Amygdala (tissue), 56 donors: ENCODE data around the gene MMP24.

Experiments used
- DNase-seq, 56 donors: peaks; one replicate each; lab custom pipeline; 2025; lab: John Stamatoyannopoulos, UW

The MMP24 gene

GRCh38 chr20:35290186-35290886, 63.8 kb downstream of the MMP24 start:
- no peak for DNase-seq

GRCh38 chr20:35290887-35291417, 64.5 kb downstream of the MMP24 start:
- DNase-seq: no peak

DNA sequence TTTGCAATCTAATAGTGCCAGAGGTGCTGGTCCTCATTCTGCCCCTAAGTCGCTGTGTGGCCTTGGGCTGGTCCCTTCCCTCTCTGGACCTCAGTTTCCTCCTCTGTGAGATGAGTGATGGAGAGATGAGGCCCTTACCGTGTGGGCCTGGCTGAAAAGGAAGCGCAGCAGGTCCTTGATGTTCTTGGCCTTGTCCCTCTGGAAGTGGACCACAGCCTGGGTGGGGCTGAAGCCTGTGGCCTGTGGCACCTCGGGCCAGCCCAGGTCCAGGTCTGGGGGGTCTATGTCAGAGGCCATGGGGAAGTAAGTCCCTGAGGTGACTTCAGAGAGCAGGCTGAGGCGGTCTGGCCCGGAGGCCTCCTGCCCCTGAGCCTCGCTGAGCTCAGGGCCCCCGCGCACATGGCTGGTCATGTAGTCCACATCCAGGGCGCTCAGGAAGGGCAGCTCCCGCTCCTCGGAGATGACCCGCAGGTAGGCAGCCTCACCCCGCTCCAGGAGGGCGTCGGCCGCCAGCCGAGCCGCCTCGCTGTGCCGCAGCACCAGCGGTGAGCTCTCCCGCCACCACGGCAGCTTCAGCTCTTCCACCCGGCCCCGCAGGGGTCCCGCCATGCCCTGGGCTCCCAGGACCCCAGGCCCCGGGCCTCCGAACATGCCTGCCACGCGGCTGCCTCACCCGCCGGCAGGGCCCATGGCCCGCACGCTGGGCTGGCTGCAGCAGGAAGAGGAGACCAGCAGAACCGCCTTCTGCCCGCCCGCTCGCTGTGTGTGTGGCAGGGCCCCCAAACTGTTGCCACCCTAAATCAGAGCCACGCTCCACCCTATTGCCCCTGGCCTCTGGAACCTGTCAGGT, 65.4 kb downstream of the MMP24 start, which contains the start of gene FAM83C:
TSS of gene FAM83C (minus strand) at position 772 of the 850 bp plus-strand sequence. CDS start at position 651, 121 bp downstream.
- no peak for DNase-seq

GRCh38 chr20:35292504-35293285, 66.2 kb downstream of the MMP24 start:
- no peak for DNase-seq

- DNase-seq: no peak
These were observed 67.1 kb downstream of the MMP24 start for GRCh38 chr20:35293303-35294292.

DNA sequence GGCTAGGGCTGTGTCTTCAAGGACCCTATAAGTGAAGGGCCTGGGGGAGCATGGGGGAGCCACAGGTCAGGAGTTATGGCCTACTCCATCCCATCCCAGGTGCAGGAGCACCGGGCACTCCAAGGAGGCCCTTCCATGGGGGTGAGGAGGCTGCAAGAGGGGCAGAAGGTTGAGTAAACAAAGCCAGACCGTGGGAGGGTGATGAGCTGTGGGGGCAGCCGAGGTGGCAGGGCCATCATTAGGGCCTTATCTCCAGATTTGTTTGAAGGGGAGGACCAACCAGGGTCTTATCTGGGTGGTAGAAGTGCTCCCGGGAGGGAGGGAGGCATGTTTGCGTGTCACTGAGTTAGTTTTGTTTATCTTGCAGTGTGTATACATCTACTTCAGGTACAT, 67.8 kb downstream of the MMP24 start:
- DNase-seq: no peak

GRCh38 chr20:35295058-35295457, 68.6 kb downstream of the MMP24 start:
- DNase-seq: no peak

DNA sequence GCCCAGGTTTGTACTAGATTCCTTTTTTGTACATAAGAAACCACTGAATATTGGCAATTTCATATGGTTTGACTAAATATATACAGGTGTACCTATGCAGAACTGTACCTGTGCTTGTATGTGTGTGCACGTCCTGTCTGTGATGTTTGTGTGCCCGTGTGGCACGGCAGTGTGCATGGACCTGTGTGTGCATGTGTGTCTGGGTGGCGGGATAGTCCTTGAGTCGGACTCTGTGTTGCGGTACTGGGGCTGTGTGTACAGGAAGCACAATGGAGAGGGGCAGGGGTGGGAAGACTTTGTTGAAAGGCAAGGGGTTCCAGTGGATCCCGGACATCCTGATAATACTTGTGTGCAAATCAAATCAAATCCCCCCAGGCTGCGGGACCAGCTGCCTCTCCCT, 69.2 kb downstream of the MMP24 start:
- no peak for DNase-seq

- no peak for DNase-seq
These were observed 69.6 kb downstream of the MMP24 start for GRCh38 chr20:35296101-35296554.

DNA sequence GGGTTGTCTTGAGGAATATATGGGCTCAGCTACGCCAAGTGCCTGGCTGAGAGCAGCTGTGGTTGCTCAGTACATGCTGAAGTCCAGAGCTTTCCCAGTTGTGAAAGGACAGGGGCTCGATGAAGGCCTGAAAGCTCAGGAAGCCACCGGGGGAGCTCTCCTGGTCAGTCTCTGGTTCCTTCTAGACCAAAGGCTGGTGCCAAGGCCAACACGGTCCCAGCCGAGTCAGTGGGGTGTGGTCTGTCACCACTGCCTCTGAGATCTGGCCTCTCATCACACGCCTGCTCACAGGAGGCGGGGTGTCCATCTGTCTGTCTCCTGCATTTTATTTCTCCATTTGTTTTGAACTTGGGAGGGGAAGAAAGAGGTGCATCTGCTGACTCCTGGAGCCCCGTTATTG, 70.7 kb downstream of the MMP24 start:
- DNase-seq: no peak

DNA sequence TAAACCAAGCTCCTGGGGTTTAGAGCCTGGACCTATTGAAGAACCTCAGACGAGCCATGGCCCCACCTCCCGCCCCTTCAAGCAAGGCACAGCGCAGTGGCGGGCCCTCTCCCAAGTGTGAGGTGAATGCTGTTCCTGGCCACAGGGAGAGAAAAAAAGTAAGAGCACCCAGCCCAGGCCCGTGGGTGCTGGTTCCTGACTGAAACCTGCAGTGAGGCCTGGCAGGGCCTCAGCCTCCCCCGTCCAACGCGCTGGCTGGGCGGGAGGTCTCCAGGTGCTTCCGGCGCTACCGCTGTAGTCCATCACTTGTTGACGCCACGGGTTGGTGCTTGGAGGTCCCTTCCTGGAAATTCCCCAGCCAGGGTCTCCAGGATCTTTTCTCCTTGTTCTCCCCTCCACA, 71.2 kb downstream of the MMP24 start:
- DNase-seq: no peak

DNA sequence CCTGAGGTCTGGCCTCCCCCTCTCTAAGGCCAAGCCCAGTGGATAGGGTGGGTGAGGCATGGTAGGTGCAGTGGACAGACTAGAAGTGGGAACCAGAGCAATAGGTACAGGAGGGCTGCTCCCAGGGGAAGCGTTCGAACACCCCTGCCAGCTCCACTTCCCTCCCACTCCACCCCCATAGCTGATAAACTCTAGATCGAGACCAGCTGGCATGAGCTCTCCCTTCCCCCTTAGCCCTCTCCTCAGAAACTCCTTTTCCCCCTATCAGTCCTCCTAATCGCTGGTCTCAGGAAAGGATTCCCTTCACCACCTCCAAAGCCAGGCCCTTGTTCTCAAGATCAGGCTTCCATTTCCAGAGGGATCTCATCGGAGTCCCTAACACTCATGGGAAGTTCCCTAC, 71.8 kb downstream of the MMP24 start:
- DNase-seq: no peak

DNA sequence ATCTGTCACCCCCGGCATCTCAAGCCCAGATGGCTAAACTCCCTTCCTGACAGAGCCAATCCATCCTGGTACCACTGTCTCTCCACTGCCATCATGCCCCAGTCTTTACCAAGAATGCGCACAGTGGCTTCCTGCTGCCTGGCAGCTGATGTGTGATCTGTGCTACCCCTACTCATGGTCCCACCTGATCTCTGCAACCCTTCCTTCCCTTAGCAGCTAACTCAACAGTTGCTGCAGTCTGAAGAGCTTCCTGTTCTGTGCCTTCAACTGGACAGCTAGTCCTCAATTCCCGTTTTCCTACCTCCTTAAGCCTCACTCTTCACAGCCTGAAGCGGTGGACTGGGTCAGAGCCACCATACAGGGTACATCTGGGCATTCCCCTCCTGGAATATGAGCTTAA, 73.3 kb downstream of the MMP24 start:
- DNase-seq: no peak

DNA sequence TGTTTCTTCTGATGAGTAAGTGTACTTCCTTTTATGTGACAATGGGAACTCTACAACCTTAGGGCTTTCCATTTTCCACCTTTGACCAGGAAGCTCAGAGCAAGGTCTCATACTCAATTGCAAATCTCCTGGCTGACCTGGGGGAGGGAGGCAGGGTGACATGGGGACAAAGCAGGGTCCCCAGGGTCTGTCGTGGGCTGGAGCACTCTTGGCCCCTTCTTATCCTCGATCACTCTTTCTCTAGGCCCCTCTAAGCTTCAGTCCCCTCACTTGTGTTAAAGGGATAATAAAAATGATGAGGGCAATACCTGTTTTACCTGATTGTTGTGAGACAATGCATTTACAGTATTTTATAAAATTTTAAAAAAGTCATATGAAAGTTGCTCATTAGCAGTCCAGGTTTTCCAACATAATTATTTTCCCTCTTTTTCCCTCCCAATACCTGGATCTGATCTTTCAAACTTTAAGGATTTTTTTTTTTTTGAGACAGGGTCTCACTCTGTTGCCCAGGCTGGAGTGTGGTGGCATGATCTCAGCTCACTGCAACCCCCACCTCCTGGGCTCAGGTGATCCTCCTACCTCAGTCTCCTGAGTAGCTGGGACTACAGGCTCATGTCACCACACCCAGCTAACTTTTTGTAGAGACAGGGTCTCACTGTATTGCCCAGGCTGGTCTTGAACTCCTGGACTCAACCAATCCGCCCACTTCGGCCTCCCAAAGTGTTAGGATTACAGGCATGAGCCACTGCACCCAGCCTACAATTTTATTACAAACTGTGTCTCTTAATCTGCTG, 74.2 kb downstream of the MMP24 start:
- DNase-seq: no peak

GRCh38 chr20:35301426-35301825, 74.9 kb downstream of the MMP24 start:
- no peak for DNase-seq

DNA sequence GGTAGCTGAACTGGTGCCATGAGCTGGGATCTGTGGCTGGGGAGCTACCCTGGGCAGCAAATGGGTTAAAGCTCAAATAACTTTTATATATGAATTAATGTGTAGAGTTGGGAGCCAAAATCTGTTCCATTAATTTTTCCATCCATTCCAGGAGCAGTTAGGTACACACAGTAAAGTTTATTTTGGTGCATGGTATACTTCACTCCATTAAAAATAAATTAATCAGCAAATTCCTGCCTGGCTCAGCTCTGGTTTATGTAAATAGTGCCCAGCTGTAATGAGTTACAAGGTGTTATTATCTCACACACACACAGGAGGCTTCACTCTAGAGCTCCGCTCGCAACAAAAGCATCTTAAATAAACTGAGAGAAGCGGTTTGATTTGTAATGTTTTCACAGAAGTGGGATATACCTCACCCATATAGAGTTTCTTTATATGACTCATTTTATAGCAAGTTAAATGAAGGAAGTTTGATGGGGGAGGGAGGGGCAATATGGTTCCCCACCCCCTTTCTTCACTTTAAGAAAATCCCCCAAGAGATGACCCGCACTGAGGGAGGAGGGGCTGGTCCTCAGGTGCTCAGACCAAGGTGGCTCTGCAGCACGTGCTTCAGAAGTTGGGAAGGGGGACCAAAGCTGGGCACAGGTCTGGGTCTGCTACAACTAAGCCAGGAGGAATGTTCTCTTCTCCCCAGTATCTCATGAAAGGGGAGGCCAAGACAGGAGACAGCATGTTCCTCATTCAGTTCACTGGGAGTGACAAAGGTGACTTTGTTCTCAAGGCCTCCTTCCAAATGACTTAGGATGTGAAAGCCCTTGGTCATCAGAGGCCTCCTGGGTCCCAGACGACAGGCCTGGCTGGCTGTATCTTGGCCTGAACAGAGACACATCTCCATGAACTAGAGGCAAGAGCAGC, 76.2 kb downstream of the MMP24 start:
- DNase-seq: no peak

- no peak for DNase-seq
These were observed 76.9 kb downstream of the MMP24 start for GRCh38 chr20:35303382-35303734.
